K562 (cell line): Measurements from ENCODE around the gene GALNS. TPM values are rescaled to one million over a fixed set of nuclear protein-coding genes. Genes with fewer than 3 reads are reported as not detected.
A peak's percentile ranks its signal among the peaks of the same experiment; 100 is the strongest.

Experiments
- ARID1B ChIP-seq: fragments of 450-650 bp; IDR thresholded peaks from 2 replicates; pipeline ENCODE4 v1.6.1; 2016; ENCODE audit warnings: antibody characterized with exemption, mild to moderate bottlenecking, inconsistent platforms
- FOSL1 ChIP-seq: fragments of 200-800 bp; sonication (Bioruptor generic); conservative IDR thresholded peaks from 2 replicates; pipeline ENCODE4 v1.6.1; 2016; ENCODE audit warnings: missing genetic modification characterization, missing compliant biosample characterization
- HOXB6 ChIP-seq: fragments of 250-450 bp; sonication (Bioruptor Pico); IDR thresholded peaks from 2 replicates; pipeline ENCODE4 v1.5.1; 2022; ENCODE audit warnings: mild to moderate bottlenecking, borderline replicate concordance
- IRF2 ChIP-seq: sonication (generic); formaldehyde crosslinking; IDR thresholded peaks from 2 replicates; pipeline ENCODE4 v1.8.1; 2022; ENCODE audit warnings: mild to moderate bottlenecking, missing genetic modification reagents
- KAT8 ChIP-seq: fragments of 450-650 bp; IDR thresholded peaks from 2 replicates; pipeline ENCODE4 v1.6.1; 2016; ENCODE audit warnings: low read depth, mild to moderate bottlenecking
- KLF16 ChIP-seq: IDR thresholded peaks from 2 replicates; pipeline ENCODE4 v1.6.1; 2016; ENCODE audit warnings: antibody characterized with exemption
- LARP7 ChIP-seq: fragments of 450-650 bp; IDR thresholded peaks from 2 replicates; pipeline ENCODE4 v1.6.1; 2016
- MCM3 ChIP-seq: fragments of 450-650 bp; IDR thresholded peaks from 2 replicates; pipeline ENCODE4 v1.6.1; 2016
- MEF2D ChIP-seq: conservative IDR thresholded peaks from 2 replicates; pipeline ENCODE4 v1.6.1; 2016; ENCODE audit warnings: low read depth, missing genetic modification characterization, missing compliant biosample characterization
- MTA3 ChIP-seq: fragments of 450-650 bp; formaldehyde crosslinking; IDR thresholded peaks from 2 replicates; pipeline ENCODE4 v1.6.1; 2017; ENCODE audit warnings: mild to moderate bottlenecking, borderline replicate concordance
- MTF1 ChIP-seq: fragments of 250-450 bp; sonication (Bioruptor Pico); IDR thresholded peaks from 2 replicates; pipeline ENCODE4 v1.9.0; 2021; ENCODE audit warnings: moderate library complexity, mild to moderate bottlenecking, inconsistent platforms, borderline replicate concordance
- MXD1 ChIP-seq: fragments of 250-450 bp; sonication (Bioruptor Pico); IDR thresholded peaks from 2 replicates; pipeline ENCODE4 v1.8.0; 2021; ENCODE audit warnings: borderline replicate concordance, mild to moderate bottlenecking, moderate library complexity; ENCODE audit not compliant: poor library complexity, severe bottlenecking
- POLR2G ChIP-seq: fragments of 200-400 bp; formaldehyde crosslinking; IDR thresholded peaks from 2 replicates; pipeline ENCODE4 v1.6.1; 2017; ENCODE audit warnings: low read depth, mild to moderate bottlenecking, antibody characterized with exemption, low read length, moderate library complexity
- PRDM10 ChIP-seq: fragments of 450-650 bp; IDR thresholded peaks from 2 replicates; pipeline ENCODE4 v1.6.1; 2018; ENCODE audit not compliant: partially characterized antibody
- RBBP5 ChIP-seq: fragments of 200-600 bp; sonication (generic); IDR thresholded peaks from 2 replicates; pipeline ENCODE4 v1.6.1; 2012; ENCODE audit warnings: borderline replicate concordance, mild to moderate bottlenecking, low read length, control low read depth, inconsistent platforms; ENCODE audit not compliant: insufficient read depth, poor library complexity, severe bottlenecking
- SIN3A ChIP-seq, 2 experiments: fragments of 150-350 bp in 1 of 2; IDR thresholded peaks; 2 replicates each; pipeline ENCODE4 v1.6.1; 2011 to 2016; ENCODE audit warnings: borderline replicate concordance in 2 of 2, low read depth in 2 of 2, low read length in 2 of 2, mild to moderate bottlenecking in 2 of 2, moderate library complexity in 2 of 2; ENCODE audit not compliant: control insufficient read depth in 1 of 2
- TCF3 ChIP-seq: sonication (generic); formaldehyde crosslinking; IDR thresholded peaks from 2 replicates; pipeline ENCODE4 v1.4.0; 2020; ENCODE audit warnings: mild to moderate bottlenecking, missing genetic modification reagents
- TEAD1 ChIP-seq, 2 experiments: fragments of 450-650 bp in 1 of 2; sonication (generic) in 1 of 2; formaldehyde crosslinking; IDR thresholded peaks; 2 replicates each; pipeline versions ENCODE4 v1.4.0 to v1.8.0; 2020 to 2022; ENCODE audit warnings: mild to moderate bottlenecking in 2 of 2, missing genetic modification reagents in 1 of 2
- VEZF1 ChIP-seq: fragments of 200-800 bp; sonication (Bioruptor generic); IDR thresholded peaks from 2 replicates; pipeline ENCODE4 v1.6.1; 2017; ENCODE audit warnings: missing genetic modification characterization, missing compliant biosample characterization
- XRCC5 ChIP-seq: fragments of 200-400 bp; formaldehyde crosslinking; IDR thresholded peaks from 2 replicates; pipeline ENCODE4 v1.6.1; 2017; ENCODE audit warnings: low read depth, mild to moderate bottlenecking, low read length
- ZBTB1 ChIP-seq: sonication (generic); formaldehyde crosslinking; IDR thresholded peaks from 2 replicates; pipeline ENCODE4 v1.8.1; 2023; ENCODE audit warnings: missing genetic modification reagents, low read depth, mild to moderate bottlenecking, borderline replicate concordance
- ZNF699 ChIP-seq: fragments of 250-450 bp; sonication (Bioruptor Pico); IDR thresholded peaks from 2 replicates; pipeline ENCODE4 v1.8.0; 2021; ENCODE audit warnings: mild to moderate bottlenecking, moderate library complexity; ENCODE audit not compliant: insufficient replicate concordance
- polyA plus RNA-seq, 8 experiments: library from polyadenylated mRNA; depleted of rRNA in 4 of 8; stranded (reverse) in 5 of 8; unstranded in 3 of 8; fragments of >200 nt; fragmentation: Nextera tagmentation in 2 of 8; fragmentation: Illumina TruSeq in 1 of 8; extraction: Ambion mirVana in 2 of 8; extraction: Trizol in 1 of 8; gene quantifications; 2 replicates each; pipeline versions ENCODE4 v1.2.1 to v1.2.3, GENCODE V29; 2011 to 2014; ENCODE audit warnings: inconsistent platforms in 1 of 8, missing spikeins in 1 of 8
- total RNA-seq, 7 experiments: library from RNA; depleted of rRNA in 6 of 7; stranded (reverse); fragments of >200 nt in 6 of 7; fragmentation: Illumina TruSeq in 2 of 7; extraction: Trizol in 2 of 7; gene quantifications; 2 replicates each; pipeline versions ENCODE4 v1.2.1 to v1.2.3, GENCODE V29; 2011 to 2021; ENCODE audit warnings: low replicate concordance in 1 of 7

GALNS gene
- total and polyA plus RNA-seq, 9 of the 15 experiments (the other 6 are each of a cell fraction or from before 2014, with no cell fraction given) = 0.38 to 13.2 (median 4.3) TPM

GRCh38 chr16:88782454-88783390 is 74.0 kb downstream of the GALNS start (continued):
- no peak for TF ChIP-seq XRCC5
- TF ChIP-seq POLR2G = peak; percentile 74
- no peak for TF ChIP-seq KAT8
- TF ChIP-seq FOSL1 = peak; percentile 74; the same call in 1 of the 2 replicates
- TF ChIP-seq RBBP5 = no peak
- TF ChIP-seq MXD1 (CRISPR knock-in tag) = no peak
- no peak for TF ChIP-seq KLF16
- TF ChIP-seq ZNF699 (CRISPR knock-in tag) = no peak
- no peak for TF ChIP-seq MTF1 (CRISPR knock-in tag)
- TF ChIP-seq ZBTB1 (CRISPR knock-in tag) = no peak
- 0 out of 4 replicates have a peak, but pooled peaks of 1 of the 2 experiments have one; percentile 23 for TF ChIP-seq TEAD1 (CRISPR knock-in tag; IDR thresholded peaks at IDR 0.05)
- peak; percentile 58 for TF ChIP-seq VEZF1 (CRISPR knock-in tag)
- TF ChIP-seq MEF2D (tag) = no peak
- peak in 1 of 2 experiments; percentile 52; a peak in 1 of 4 replicates for TF ChIP-seq SIN3A (IDR thresholded peaks at IDR 0.05; ENCODE audit: borderline replicate concordance in 2 of 2, control insufficient read depth in 1 of 2, low read depth in 2 of 2, low read length in 2 of 2)
- TF ChIP-seq PRDM10 = peak; percentile 22
- no peak for TF ChIP-seq LARP7
- no peak for TF ChIP-seq ARID1B
- TF ChIP-seq TCF3 (CRISPR knock-in tag) = no peak
- TF ChIP-seq MCM3 = no peak
- TF ChIP-seq MTA3 = no peak
- TF ChIP-seq HOXB6 = no peak
- no peak for TF ChIP-seq IRF2 (CRISPR knock-in tag)
